HG03159 (cell line): Measurements from ENCODE around the gene ATP8A2.
"Not testable (repeated sequence)": the region's sequence is repeated elsewhere in the genome, so short reads cannot be mapped to it uniquely, and the experiment has no call there.

Experiments used
- ATAC-seq: cut with Tn5 transposase; IDR thresholded peaks from one replicate; pipeline ENCODE4 v1.9.1; 2021; ENCODE audit warnings: mild to moderate bottlenecking, moderate library complexity; ENCODE audit not compliant: unreplicated experiment

ATP8A2 gene

GRCh38 chr13:25457566-25457965, 85.8 kb downstream of the ATP8A2 start:
- ATAC-seq: no peak

- ATAC-seq: no peak
Observed at GRCh38 chr13:25462301-25463125, 90.7 kb downstream of the ATP8A2 start.

GRCh38 chr13:25463496-25463895, 91.7 kb downstream of the ATP8A2 start:
- ATAC-seq: no peak

GRCh38 chr13:25466880-25467279, 95.1 kb downstream of the ATP8A2 start:
- no peak for ATAC-seq

GRCh38 chr13:25468325-25469168, 96.8 kb downstream of the ATP8A2 start:
- ATAC-seq: no peak

- ATAC-seq: no peak
Observed at GRCh38 chr13:25469169-25469525, 97.4 kb downstream of the ATP8A2 start.

- no peak for ATAC-seq
Observed at GRCh38 chr13:25473864-25474263, 102.1 kb downstream of the ATP8A2 start.

- ATAC-seq: no peak
Observed at GRCh38 chr13:25478186-25478585, 106.4 kb downstream of the ATP8A2 start.

- ATAC-seq: no peak
Observed at GRCh38 chr13:25489238-25489637, 117.5 kb downstream of the ATP8A2 start.

GRCh38 chr13:25490236-25490635, 118.5 kb downstream of the ATP8A2 start:
- ATAC-seq: no peak

- ATAC-seq: no peak
Observed at GRCh38 chr13:25493931-25494640, 122.3 kb downstream of the ATP8A2 start.

- no peak for ATAC-seq
Observed at GRCh38 chr13:25494698-25495411, 123.1 kb downstream of the ATP8A2 start.

- ATAC-seq: no peak
Observed at GRCh38 chr13:25501231-25501630, 129.5 kb downstream of the ATP8A2 start.

- ATAC-seq: no peak
Observed at GRCh38 chr13:25502031-25502430, 130.3 kb downstream of the ATP8A2 start.

- no peak for ATAC-seq
Observed at GRCh38 chr13:25502551-25502950, 130.8 kb downstream of the ATP8A2 start.

- ATAC-seq: no peak
Observed at GRCh38 chr13:25503856-25504255, 132.1 kb downstream of the ATP8A2 start.

GRCh38 chr13:25507841-25508240, 136.1 kb downstream of the ATP8A2 start:
- no peak for ATAC-seq

GRCh38 chr13:25513060-25513459, 141.3 kb downstream of the ATP8A2 start:
- not testable (repeated sequence) for ATAC-seq

GRCh38 chr13:25518441-25518840, 146.7 kb downstream of the ATP8A2 start:
- ATAC-seq: no peak

GRCh38 chr13:25525884-25526283, 154.1 kb downstream of the ATP8A2 start:
- peak; percentile 62 for ATAC-seq

GRCh38 chr13:25528266-25528665, 156.5 kb downstream of the ATP8A2 start:
- ATAC-seq: no peak
